GM12878 (cell line): ENCODE results near the gene KIF6. TPM values are rescaled to one million over a fixed set of nuclear protein-coding genes. Genes with fewer than 3 reads are reported as not detected.

Experiments used
- ATAC-seq: fragments of 200-7000 bp; cut with Tn5 transposase; 3 replicates; pipeline ENCODE4 v1.9.1; 2020; ENCODE audit warnings: mild to moderate bottlenecking, moderate library complexity
- BruUV-seq: library from RNA; stranded (reverse); fragments of 400-500 nt; replicated peaks from 2 replicates; lab custom pipeline; 2021; lab: Mats Ljungman, UMichigan
- CTCF ChIA-PET: fragments of 300-600 bp; sonication (Branson Sonifier 250); formaldehyde crosslinking; extraction: SDS; loops from one replicate; lab custom pipeline; 2021; ENCODE audit warnings: inconsistent platforms; lab: Yijun Ruan, JAX
- POLR2A ChIA-PET: fragments of 350-600 bp; formaldehyde crosslinking; extraction: SDS; loops from one replicate; lab custom pipeline; 2021; ENCODE audit warnings: inconsistent platforms; lab: Charles Lee
- RAD21 ChIA-PET: fragments of 300-600 bp; sonication (Branson Sonifier 250); formaldehyde crosslinking; loops from one replicate; lab custom pipeline; 2023; ENCODE audit warnings: antibody characterized with exemption; ENCODE audit not compliant: unreplicated experiment; lab: Charles Lee
- SMC1A ChIA-PET: fragments of 300-600 bp; sonication (Branson Sonifier 250); formaldehyde crosslinking; loops from one replicate; lab custom pipeline; 2023; ENCODE audit not compliant: unreplicated experiment, uncharacterized antibody; lab: Charles Lee
- DNase-seq: peaks from one replicate; pipeline ENCODE4 v3.0.0-alpha.2; 2011; ENCODE audit warnings: low read depth, low spot score
- FAIRE-seq: peaks from 3 replicates; lab custom pipeline; 2011; peaks lifted over from hg19 to GRCh38; lab: Jason Lieb, UNC
- H2AFZ ChIP-seq: 2 replicates; pipeline ENCODE4 v1.6.0; 2011; ENCODE audit warnings: low read depth, low read length, control low read depth; ENCODE audit not compliant: control insufficient read depth
- H3K27ac ChIP-seq: 2 replicates; pipeline ENCODE4 v1.5.1; 2011; ENCODE audit warnings: control low read depth; ENCODE audit not compliant: control insufficient read depth, insufficient read depth
- H3K27me3 ChIP-seq, 2 experiments: replicated peaks in 1 of 2; 2 replicates each; pipeline versions ENCODE4 v1.6.0 to v1.6.1; 2011; ENCODE audit warnings: low read length in 1 of 2; ENCODE audit not compliant: control insufficient read depth in 2 of 2, insufficient read depth in 2 of 2
- H3K36me3 ChIP-seq, 2 experiments: 2 replicates each; pipeline ENCODE4 v1.5.1; 2011; ENCODE audit warnings: low read length in 1 of 2; ENCODE audit not compliant: control insufficient read depth in 2 of 2, insufficient read depth in 2 of 2
- H3K4me1 ChIP-seq: 2 replicates; pipeline ENCODE4 v1.6.1; 2011; ENCODE audit warnings: mild to moderate bottlenecking, low read length, moderate library complexity, mixed read lengths; ENCODE audit not compliant: control insufficient read depth, insufficient read depth
- H3K4me2 ChIP-seq: 2 replicates; pipeline ENCODE4 v1.6.0; 2011; ENCODE audit warnings: control low read depth; ENCODE audit not compliant: control insufficient read depth, insufficient read depth
- H3K4me3 ChIP-seq: fragments of 200-600 bp; sonication (generic); 2 replicates; pipeline ENCODE4 v1.5.1; 2016
- H3K79me2 ChIP-seq: 2 replicates; pipeline ENCODE4 v1.6.0; 2011; ENCODE audit warnings: low read length; ENCODE audit not compliant: control insufficient read depth, insufficient read depth
- H3K9ac ChIP-seq: 2 replicates; pipeline ENCODE4 v1.8.0; 2011; ENCODE audit warnings: low read length, control low read depth, mixed read lengths; ENCODE audit not compliant: control insufficient read depth, insufficient read depth
- H3K9me3 ChIP-seq: replicated peaks from 3 replicates; pipeline ENCODE4 v1.5.1; 2011; ENCODE audit warnings: mild to moderate bottlenecking, low read length; ENCODE audit not compliant: control insufficient read depth, insufficient read depth
- H4K20me1 ChIP-seq: 2 replicates; pipeline ENCODE4 v1.6.0; 2011; ENCODE audit not compliant: control insufficient read depth, insufficient read depth
- ASH2L ChIP-seq: fragments of 300-600, 200-600 bp; sonication (generic); IDR thresholded peaks from 2 replicates; pipeline ENCODE4 v1.6.1; 2017; ENCODE audit warnings: low read depth, mild to moderate bottlenecking, borderline replicate concordance
- ATF7 ChIP-seq: fragments of 450-650 bp; IDR thresholded peaks from 2 replicates; pipeline ENCODE4 v1.6.1; 2016; ENCODE audit warnings: low read depth, mild to moderate bottlenecking
- BRCA1 ChIP-seq: IDR thresholded peaks from 2 replicates; pipeline ENCODE4 v1.6.1; 2011; ENCODE audit warnings: low read depth, low read length, improper control_type of control experiment
- CREM ChIP-seq: IDR thresholded peaks from 2 replicates; pipeline ENCODE4 v1.6.1; 2014; ENCODE audit warnings: antibody characterized with exemption, low read depth
- FOXK2 ChIP-seq: fragments of 450-650 bp; IDR thresholded peaks from 2 replicates; pipeline ENCODE4 v1.6.1; 2017; ENCODE audit warnings: mild to moderate bottlenecking, moderate library complexity
- GATAD2B ChIP-seq: fragments of 450-650 bp; conservative IDR thresholded peaks from 2 replicates; pipeline ENCODE4 v1.6.1; 2017; ENCODE audit warnings: low read depth, mild to moderate bottlenecking, moderate library complexity
- MEF2A ChIP-seq: IDR thresholded peaks from 2 replicates; pipeline ENCODE4 v1.6.1; 2011; ENCODE audit warnings: low read depth, mild to moderate bottlenecking, low read length, moderate library complexity; ENCODE audit not compliant: insufficient read depth
- MTA2 ChIP-seq: fragments of 450-650 bp; IDR thresholded peaks from 2 replicates; pipeline ENCODE4 v1.6.1; 2016; ENCODE audit warnings: low read depth, mild to moderate bottlenecking, moderate library complexity
- MXI1 ChIP-seq: fragments of 150-350 bp; IDR thresholded peaks from 2 replicates; pipeline ENCODE4 v1.6.1; 2011; ENCODE audit warnings: low read depth, mild to moderate bottlenecking, inconsistent platforms, low read length, improper control_type of control experiment
- MYB ChIP-seq: fragments of 150-350 bp; IDR thresholded peaks from 2 replicates; pipeline ENCODE4 v1.6.1; 2014; ENCODE audit warnings: mild to moderate bottlenecking, low read depth, low read length, borderline replicate concordance
- NFIC ChIP-seq: IDR thresholded peaks from 2 replicates; pipeline ENCODE4 v1.6.1; 2012; ENCODE audit warnings: low read depth, mild to moderate bottlenecking, inconsistent platforms, low read length, moderate library complexity
- NFYA ChIP-seq: IDR thresholded peaks from 2 replicates; pipeline ENCODE4 v1.6.1; 2011; ENCODE audit warnings: low read depth, mild to moderate bottlenecking, low read length, improper control_type of control experiment, borderline replicate concordance
- PAX8 ChIP-seq: fragments of 450-650 bp; IDR thresholded peaks from 2 replicates; pipeline ENCODE4 v1.6.1; 2017; ENCODE audit warnings: mild to moderate bottlenecking, moderate library complexity
- POU2F2 ChIP-seq: IDR thresholded peaks from 3 replicates; pipeline ENCODE4 v1.6.1; 2011; ENCODE audit warnings: low read depth, mild to moderate bottlenecking, low read length, borderline replicate concordance
- RFX5 ChIP-seq: IDR thresholded peaks from 2 replicates; pipeline ENCODE4 v1.6.1; 2011; ENCODE audit warnings: low read depth, low read length, improper control_type of control experiment
- SREBF1 ChIP-seq: IDR thresholded peaks from 2 replicates; pipeline ENCODE4 v1.6.1; 2012; ENCODE audit warnings: mild to moderate bottlenecking, low read length
- SUZ12 ChIP-seq: fragments of 200-600 bp; sonication (generic); IDR thresholded peaks from one replicate; pipeline ENCODE4 v1.6.1; 2018; ENCODE audit warnings: antibody characterized with exemption, mild to moderate bottlenecking; ENCODE audit not compliant: unreplicated experiment
- ZNF384 ChIP-seq: IDR thresholded peaks from 2 replicates; pipeline ENCODE4 v1.6.1; 2012; ENCODE audit warnings: low read depth, mild to moderate bottlenecking, low read length, improper control_type of control experiment, borderline replicate concordance
- WGBS: methylation state at CpG from one replicate; pipeline ENCODE4 v1.1.6; 2016; ENCODE audit warnings: low lambda C conversion rate; ENCODE audit not compliant: insufficient replicate concordance, insufficient coverage; ENCODE audit errors: missing lambda C conversion rate; 5-methylcytosine and 5-hydroxymethylcytosine counted together
- in situ Hi-C: fragments of 300-500 bp; cut with MboI; formaldehyde crosslinking; loops from 9 replicates; pipeline ENCODE4 v1.14.3; 2018; ENCODE audit warnings: mixed read lengths
- intact Hi-C: fragments of 100-400 bp; cut with micrococcal nuclease; formaldehyde crosslinking; loops from one replicate; pipeline ENCODE4 v1.14.2; 2022; ENCODE audit not compliant: unreplicated experiment
- polyA plus RNA-seq, 11 experiments: library from polyadenylated mRNA; depleted of rRNA in 4 of 11; unstranded in 6 of 11; stranded (reverse) in 5 of 11; fragments of >200 nt; fragmentation: Nextera tagmentation in 4 of 11; fragmentation: Illumina TruSeq in 1 of 11; extraction: Ambion mirVana in 4 of 11; extraction: Trizol in 1 of 11; gene quantifications; 1 replicate in 1 of 11; 2 replicates in 10 of 11; pipeline versions ENCODE4 v1.2.1 to v1.2.3, GENCODE V29; 2011 to 2016; ENCODE audit warnings: inconsistent platforms in 2 of 11, missing spikeins in 2 of 11, low read depth in 1 of 11
- total RNA-seq, 4 experiments: library from RNA; depleted of rRNA in 3 of 4; stranded (reverse); fragments of >200 nt in 3 of 4; fragmentation: Illumina TruSeq in 1 of 4; extraction: Trizol in 1 of 4; gene quantifications; 2 replicates each; pipeline versions ENCODE4 v1.2.1 to v1.2.3, GENCODE V29; 2013 to 2021
- TF ChIP-seq, protein P1 (sequence below): IDR thresholded peaks from 2 replicates; pipeline ENCODE4 v1.6.1; 2012; ENCODE audit warnings: low read depth, low read length, improper control_type of control experiment

KIF6 gene
- total and polyA plus RNA-seq, 10 of the 15 experiments (the other 5 are each of a cell fraction or from before 2014, with no cell fraction given) = 0.09 to 1.0 (median 0.28) TPM

DNA sequence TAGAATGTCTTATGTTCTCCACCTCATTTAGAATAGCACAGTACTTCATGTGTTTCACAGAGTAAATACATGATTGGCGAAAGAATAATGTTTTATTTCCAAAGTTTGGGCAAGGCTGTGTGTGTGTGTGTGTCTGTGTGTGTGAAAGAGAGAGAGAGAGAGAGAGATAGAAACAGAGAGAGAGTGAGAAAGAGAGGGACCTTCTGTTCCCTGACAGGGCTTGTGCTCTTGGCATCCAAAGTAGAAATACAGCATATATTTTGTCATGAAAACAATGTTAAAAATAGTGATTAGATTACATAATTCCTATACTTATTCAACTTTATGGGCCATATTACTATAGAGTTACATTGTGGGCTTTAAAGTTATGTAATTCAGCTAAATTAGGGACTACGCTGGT lies 201.2 kb downstream of the KIF6 start:
- H3K27me3 ChIP-seq = no peaks in the 10 kb centered on the region
- H3K9ac ChIP-seq = no peak overlapping the region
- no peak for TF ChIP-seq MXI1
- TF ChIP-seq CREM = no peak
- no peak for TF ChIP-seq BRCA1
- TF ChIP-seq MEF2A = no peak
- no peak for TF ChIP-seq ASH2L
- no peak for TF ChIP-seq ATF7
- no peak for TF ChIP-seq SREBF1
- TF ChIP-seq ZNF384 = no peak
- TF ChIP-seq NFYA = no peak
- TF ChIP-seq POU2F2 = no peak
- TF ChIP-seq SUZ12 = no peak
- no peak for TF ChIP-seq MYB
- TF ChIP-seq NFIC = no peak
- TF ChIP-seq, protein P1, sequence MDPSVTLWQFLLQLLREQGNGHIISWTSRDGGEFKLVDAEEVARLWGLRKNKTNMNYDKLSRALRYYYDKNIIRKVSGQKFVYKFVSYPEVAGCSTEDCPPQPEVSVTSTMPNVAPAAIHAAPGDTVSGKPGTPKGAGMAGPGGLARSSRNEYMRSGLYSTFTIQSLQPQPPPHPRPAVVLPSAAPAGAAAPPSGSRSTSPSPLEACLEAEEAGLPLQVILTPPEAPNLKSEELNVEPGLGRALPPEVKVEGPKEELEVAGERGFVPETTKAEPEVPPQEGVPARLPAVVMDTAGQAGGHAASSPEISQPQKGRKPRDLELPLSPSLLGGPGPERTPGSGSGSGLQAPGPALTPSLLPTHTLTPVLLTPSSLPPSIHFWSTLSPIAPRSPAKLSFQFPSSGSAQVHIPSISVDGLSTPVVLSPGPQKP = no peak
- TF ChIP-seq FOXK2 = no peak
- no peak for TF ChIP-seq PAX8
- no peak for TF ChIP-seq GATAD2B
- TF ChIP-seq RFX5 = no peak
- TF ChIP-seq MTA2 = no peak
- no peak overlapping the region for H2AFZ ChIP-seq
- no peak overlapping the region for H3K27ac ChIP-seq
- WGBS = 58% methylated on average over 2 of the region's 2 CpGs
- RAD21 ChIA-PET = interaction anchor here (1.0 kb wide), 1 partner anchor 126 kb away, joined by 3 read pairs; no protein-coding TSS in a partner anchor
- H3K79me2 ChIP-seq = no peaks in the 10 kb centered on the region
- in situ Hi-C loops (no loop called here), intact Hi-C loops (no loop called here)
- no peaks in the 10 kb centered on the region for H3K36me3 ChIP-seq
- no peak overlapping the region for H3K4me2 ChIP-seq
- POLR2A ChIA-PET = no interaction called here
- no peaks in the 10 kb centered on the region for H3K9me3 ChIP-seq
- H3K4me3 ChIP-seq = no peak overlapping the region
- SMC1A ChIA-PET = interaction anchor here (1.1 kb wide), 1 partner anchor 20 kb away, joined by 3 read pairs; no protein-coding TSS in a partner anchor
- CTCF ChIA-PET = interaction anchor here (0.6 kb wide), 1 partner anchor 119 kb away, joined by 4 read pairs; no protein-coding TSS in a partner anchor
- ATAC-seq (no peak), FAIRE-seq (no peak), DNase-seq (no peak)
- H4K20me1 ChIP-seq = no peaks in the 10 kb centered on the region
- no peaks in the 10 kb centered on the region for H3K4me1 ChIP-seq
- no TSS peak for BruUV-seq
